ENCODE data around the gene FRMPD2. TPM values are rescaled to one million over a fixed set of nuclear protein-coding genes. Genes with fewer than 3 reads are reported as not detected.

FRMPD2 gene
- total RNA-seq, 4 donors from 2014 or later = 0.80 TPM; not detected in 3

DNA sequence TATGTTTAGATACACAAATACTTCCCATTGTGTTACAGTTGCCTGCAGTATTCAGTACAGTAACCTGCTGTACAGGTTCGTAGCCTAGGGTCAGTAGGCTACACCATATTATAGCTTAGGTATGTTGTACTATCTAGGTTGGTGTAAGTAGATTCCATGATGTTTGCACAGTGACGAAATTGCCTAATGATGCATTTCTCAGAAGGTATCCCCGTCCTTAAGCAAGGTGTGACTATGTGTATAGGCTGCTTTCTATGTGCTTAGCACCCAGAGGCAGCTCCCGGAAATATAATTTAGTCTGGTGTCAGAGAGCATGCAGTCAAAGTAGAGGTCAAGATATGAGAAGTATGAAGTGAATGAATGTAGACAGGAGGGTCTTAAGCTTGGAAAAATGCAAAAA, 41.7 kb upstream of the FRMPD2 start:
- intact Hi-C loops (cut with DNase I; ENCODE audit: low total_unique reads) (no loop called here), in situ Hi-C loops (cut with MboI; ENCODE audit: low pct_ligation_motif_present in 1 of 4, low pct_unique_long_range_greater_than_20kb in 1 of 4, low sequenced_read_pairs in 3 of 4) (no loop called here)
- WGBS, 2 donors (ENCODE audit: low coverage in 1 of 2) = 80 to 84% methylated on average over 3 to 4 of the region's 4 CpGs
- H3K4me1 ChIP-seq = no peaks in the 10 kb centered on the region
- no peak for TF ChIP-seq EP300 (IDR thresholded peaks at IDR 0.05; ENCODE audit: low read depth)
- TF ChIP-seq CTCF (IDR thresholded peaks at IDR 0.05) = no peak
- no peak for TF ChIP-seq POLR2AphosphoS5 (IDR thresholded peaks at IDR 0.05)
- no peak for TF ChIP-seq POLR2A (IDR thresholded peaks at IDR 0.05)
- no peak overlapping the region for H3K4me3 ChIP-seq
- H3K27ac ChIP-seq = no peak overlapping the region
- no peaks in the 10 kb centered on the region for H3K9me3 ChIP-seq
- H3K27me3 ChIP-seq = no peaks in the 10 kb centered on the region
- no peaks in the 10 kb centered on the region for H3K36me3 ChIP-seq
- DNase-seq = no peak

DNA sequence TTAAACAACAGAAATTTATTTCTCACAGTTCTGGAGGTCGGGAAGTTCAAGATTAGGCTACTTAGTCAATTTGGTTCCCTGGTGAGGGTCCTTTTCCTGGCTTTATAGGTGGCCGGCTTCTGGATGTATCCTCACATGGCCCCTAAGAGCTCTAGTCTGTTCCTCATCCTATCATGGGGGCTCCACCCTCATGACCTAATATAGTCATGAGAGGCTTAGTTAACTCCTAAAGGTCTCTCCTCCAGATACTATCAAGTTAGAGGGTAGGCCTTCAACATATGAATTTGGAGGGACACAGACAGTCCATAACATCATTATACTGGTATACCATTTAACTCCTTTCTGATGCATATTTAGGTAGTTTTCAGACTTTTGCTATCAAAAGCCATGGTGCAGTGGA, 39.6 kb upstream of the FRMPD2 start:
- no peak for DNase-seq
- Histone ChIP-seq H3K4me1 (peaks cover 0 to 14% (median 3%) of the 10 kb centered on the region in 4 donors), H3K9me3 (no peaks in the 10 kb centered on the region), H3K27ac (no peak overlapping the region), H3K27me3 (no peaks in the 10 kb centered on the region), H3K4me3 (no peak overlapping the region), H3K36me3 (no peaks in the 10 kb centered on the region)
- TF ChIP-seq POLR2A (IDR thresholded peaks at IDR 0.05) (no peak), EP300 (IDR thresholded peaks at IDR 0.05; ENCODE audit: low read depth) (no peak), CTCF (IDR thresholded peaks at IDR 0.05) (no peak), POLR2AphosphoS5 (IDR thresholded peaks at IDR 0.05) (no peak)
- in situ Hi-C loops (cut with MboI; ENCODE audit: low pct_ligation_motif_present in 1 of 4, low pct_unique_long_range_greater_than_20kb in 1 of 4, low sequenced_read_pairs in 3 of 4) (no loop called here), intact Hi-C loops (cut with DNase I; ENCODE audit: low total_unique reads) (no loop called here)
- 93% methylated on average over 2 of the region's 2 CpGs; no CpG with 5 or more reads in 1 of the 2 donors for WGBS, 2 donors (ENCODE audit: low coverage in 1 of 2)

- H3K9me3 ChIP-seq = no peaks in the 10 kb centered on the region
- H3K4me1 ChIP-seq = peaks cover 8 to 32% (median 16%) of the 10 kb centered on the region in 4 donors
- H3K27ac ChIP-seq = no peak overlapping the region
- H3K36me3 ChIP-seq = no peaks in the 10 kb centered on the region
- peak in 3 of 5 experiments; percentile 9 to 19 (median 19) for TF ChIP-seq CTCF (IDR thresholded peaks at IDR 0.05)
- no peak for TF ChIP-seq EP300 (IDR thresholded peaks at IDR 0.05; ENCODE audit: low read depth)
- TF ChIP-seq POLR2AphosphoS5 (IDR thresholded peaks at IDR 0.05) = no peak
- TF ChIP-seq POLR2A (IDR thresholded peaks at IDR 0.05) = no peak
- no peaks in the 10 kb centered on the region for H3K27me3 ChIP-seq
- no peak for DNase-seq
- intact Hi-C loops (cut with DNase I; ENCODE audit: low total_unique reads) = no loop called here
- WGBS, 2 donors (ENCODE audit: low coverage in 1 of 2) = 62% methylated on average over 2 of the region's 2 CpGs; no CpG with 5 or more reads in 1 of the 2 donors
- in situ Hi-C loops (cut with MboI; ENCODE audit: low pct_ligation_motif_present in 1 of 4, low pct_unique_long_range_greater_than_20kb in 1 of 4, low sequenced_read_pairs in 3 of 4) = no loop called here
- no peak overlapping the region for H3K4me3 ChIP-seq
Observed at GRCh38 chr10:48309711-48310226, 35.3 kb upstream of the FRMPD2 start.

- Histone ChIP-seq H3K4me3 (peak overlapping the region in 3 of 4 donors; percentile 97 to 100 (median 97)), H3K27ac (peak overlapping the region; percentile 95 to 99 (median 98)), H3K9me3 (no peaks in the 10 kb centered on the region), H3K36me3 (no peaks in the 10 kb centered on the region), H3K27me3 (no peaks in the 10 kb centered on the region), H3K4me1 (peaks cover 8 to 32% (median 16%) of the 10 kb centered on the region in 4 donors)
- intact Hi-C loops (cut with DNase I; ENCODE audit: low total_unique reads) = no loop called here
- WGBS, 2 donors (ENCODE audit: low coverage in 1 of 2) = 20 to 21% methylated on average over 3 of the region's 3 CpGs
- in situ Hi-C loops (cut with MboI; ENCODE audit: low pct_ligation_motif_present in 1 of 4, low pct_unique_long_range_greater_than_20kb in 1 of 4, low sequenced_read_pairs in 3 of 4) = no loop called here
- TF ChIP-seq CTCF (IDR thresholded peaks at IDR 0.05) = no peak
- no peak for TF ChIP-seq POLR2AphosphoS5 (IDR thresholded peaks at IDR 0.05)
- no peak for TF ChIP-seq POLR2A (IDR thresholded peaks at IDR 0.05)
- TF ChIP-seq EP300 (IDR thresholded peaks at IDR 0.05; ENCODE audit: low read depth) = no peak
- no peak for DNase-seq
Observed at GRCh38 chr10:48307711-48308018, 33.2 kb upstream of the FRMPD2 start.

All from transverse colon (tissue), 4 donors.